ENCODE data around the gene LDLRAD3. TPM values are rescaled to one million over a fixed set of nuclear protein-coding genes. Genes with fewer than 3 reads are reported as not detected.

LDLRAD3 gene
- total RNA-seq, 1 experiment from 2014 or later: 12.1 TPM

GRCh38 chr11:36131721-36132397 lies 188.0 kb downstream of the LDLRAD3 start:
- Histone ChIP-seq H3K18ac (ENCODE audit: insufficient read length, low read depth, low read length) (no peak overlapping the region), H2AFZ (ENCODE audit: low read length) (no peak overlapping the region), H3K4me2 (ENCODE audit: insufficient read depth, insufficient read length, low read length) (no peak overlapping the region), H2BK120ac (ENCODE audit: low read depth, low read length, poor library complexity, severe bottlenecking) (no peak overlapping the region), H3K14ac (ENCODE audit: insufficient read depth, low read length) (no peak overlapping the region), H3K4ac (ENCODE audit: low read depth, low read length) (no peak overlapping the region), H4K91ac (ENCODE audit: insufficient read length, low read depth, low read length) (no peak overlapping the region), H3K79me2 (ENCODE audit: insufficient read depth, low read length) (no peaks in the 10 kb centered on the region), H2BK12ac (ENCODE audit: insufficient read length, low read depth, low read length) (no peak overlapping the region), H3K9me3 (ENCODE audit: control insufficient read depth, low read depth, low read length) (no peaks in the 10 kb centered on the region), H4K5ac (ENCODE audit: insufficient read length, low read depth, low read length) (no peak overlapping the region), H3K56ac (ENCODE audit: insufficient read length, low read depth, low read length) (no peak overlapping the region), H2BK15ac (ENCODE audit: low read depth, low read length) (no peak overlapping the region), H4K8ac (replicated peaks; ENCODE audit: insufficient read length, low read depth, low read length) (no peak overlapping the region), H3K79me1 (ENCODE audit: insufficient read depth, low read depth, low read length, poor library complexity, severe bottlenecking) (no peaks in the 10 kb centered on the region), H2AK5ac (ENCODE audit: insufficient read length, low read length) (no peak overlapping the region), H3K9ac (ENCODE audit: extremely low read depth, insufficient read length, low read length) (no peak overlapping the region), H3K4me1 (ENCODE audit: insufficient read depth, low read length) (no peaks in the 10 kb centered on the region), H3K23ac (ENCODE audit: insufficient read length, low read depth, low read length) (no peak overlapping the region), H4K20me1 (ENCODE audit: control insufficient read depth, insufficient read depth, insufficient read length) (no peaks in the 10 kb centered on the region), H2BK5ac (ENCODE audit: insufficient read length, low read length) (no peak overlapping the region), H3T11ph (ENCODE audit: low read length) (no peak overlapping the region), H3K23me2 (ENCODE audit: insufficient read length, low read depth, low read length, poor library complexity, severe bottlenecking) (no peaks in the 10 kb centered on the region), H3K27ac (ENCODE audit: insufficient read length, low read depth, low read length) (no peak overlapping the region), H2BK20ac (ENCODE audit: low read depth, low read length, poor library complexity, severe bottlenecking) (no peak overlapping the region), H3K27me3 (ENCODE audit: insufficient read depth, low read length) (no peaks in the 10 kb centered on the region)
- peak; percentile 69 for DNase-seq
- WGBS (ENCODE audit: extremely low coverage, insufficient read length, low lambda C conversion rate): no CpG with 5 or more reads among the region's 8 CpGs
- TF ChIP-seq, protein P1, sequence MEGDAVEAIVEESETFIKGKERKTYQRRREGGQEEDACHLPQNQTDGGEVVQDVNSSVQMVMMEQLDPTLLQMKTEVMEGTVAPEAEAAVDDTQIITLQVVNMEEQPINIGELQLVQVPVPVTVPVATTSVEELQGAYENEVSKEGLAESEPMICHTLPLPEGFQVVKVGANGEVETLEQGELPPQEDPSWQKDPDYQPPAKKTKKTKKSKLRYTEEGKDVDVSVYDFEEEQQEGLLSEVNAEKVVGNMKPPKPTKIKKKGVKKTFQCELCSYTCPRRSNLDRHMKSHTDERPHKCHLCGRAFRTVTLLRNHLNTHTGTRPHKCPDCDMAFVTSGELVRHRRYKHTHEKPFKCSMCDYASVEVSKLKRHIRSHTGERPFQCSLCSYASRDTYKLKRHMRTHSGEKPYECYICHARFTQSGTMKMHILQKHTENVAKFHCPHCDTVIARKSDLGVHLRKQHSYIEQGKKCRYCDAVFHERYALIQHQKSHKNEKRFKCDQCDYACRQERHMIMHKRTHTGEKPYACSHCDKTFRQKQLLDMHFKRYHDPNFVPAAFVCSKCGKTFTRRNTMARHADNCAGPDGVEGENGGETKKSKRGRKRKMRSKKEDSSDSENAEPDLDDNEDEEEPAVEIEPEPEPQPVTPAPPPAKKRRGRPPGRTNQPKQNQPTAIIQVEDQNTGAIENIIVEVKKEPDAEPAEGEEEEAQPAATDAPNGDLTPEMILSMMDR (conservative IDR thresholded peaks at IDR 0.05): peak; percentile 86
- Mint-ChIP-seq H3K9me3 (peaks cover 3% of the 10 kb centered on the region in 2 experiments; a peak in 4 of 5 replicates), H3K36me3 (ENCODE audit: insufficient read depth in 1 of 3, low read depth in 3 of 3) (peaks cover 1 to 13% (median 11%) of the 10 kb centered on the region in 3 experiments; a peak in 6 of 7 replicates), H3K27me3 (ENCODE audit: low read depth) (no peaks in the 10 kb centered on the region), H3K4me3 (no peak overlapping the region), H3K4me1 (peaks cover 35 to 42% of the 10 kb centered on the region in 2 experiments), H3K27ac (peak overlapping the region in 1 of 3 experiments; percentile 60; a peak in 1 of 7 replicates)
